Natural killer cell treated with Interleukin-12 subunit alpha and Interleukin-12 subunit beta and Interleukin-15 and Interleukin-18, amount 100 ng/mL, for 72 hours (primary cell): ENCODE measurements around the gene ELOB. TPM values are rescaled to one million over a fixed set of nuclear protein-coding genes. Genes with fewer than 3 reads are reported as not detected.
A peak's percentile ranks its signal among the peaks of the same experiment; 100 is the strongest.
"Not testable (repeated sequence)": the region's sequence is repeated elsewhere in the genome, so short reads cannot be mapped to it uniquely, and the experiment has no call there.

ENCODE experiments used
- ATAC-seq, 2 donors: fragments of 150-1000 bp; cut with Tn5 transposase in 1 of 2; sonication (Bioruptor Pico), chemical (Tn5 transposase) in 1 of 2; 2 replicates each; pipeline ENCODE4 v1.10.0; 2021
- DNase-seq: peaks from one replicate; pipeline ENCODE4 v3.0.0; 2022; ENCODE audit warnings: low spot score
- H3K27ac Mint-ChIP-seq, 2 donors: 1 replicate in 1 of 2; 2 replicates in 1 of 2; pipeline ENCODE4 v1.8.0; 2022; ENCODE audit warnings: mixed read lengths in 2 of 2, mild to moderate bottlenecking in 1 of 2, moderate library complexity in 1 of 2
- H3K27me3 Mint-ChIP-seq, 2 donors: 1 replicate in 1 of 2; 2 replicates in 1 of 2; pipeline ENCODE4 v1.8.0; 2022; ENCODE audit warnings: mixed read lengths in 2 of 2
- H3K36me3 Mint-ChIP-seq: one replicate; pipeline ENCODE4 v1.8.0; 2022; ENCODE audit warnings: mixed read lengths
- H3K4me1 Mint-ChIP-seq, 2 donors: 1 replicate in 1 of 2; 2 replicates in 1 of 2; pipeline ENCODE4 v1.8.0; 2022; ENCODE audit warnings: low read depth in 2 of 2, mixed read lengths in 2 of 2, mild to moderate bottlenecking in 1 of 2
- H3K4me3 Mint-ChIP-seq: one replicate; pipeline ENCODE4 v1.8.0; 2022; ENCODE audit warnings: mixed read lengths
- H3K9me3 Mint-ChIP-seq: 2 replicates; pipeline ENCODE4 v1.8.0; 2022; ENCODE audit warnings: mixed read lengths
- total RNA-seq, 2 donors: library from RNA; stranded (reverse); gene quantifications; one replicate each; pipeline ENCODE4 v1.2.3, GENCODE V29; 2022

The ELOB gene
- total RNA-seq, 2 donors from 2014 or later, result 196 to 201 TPM

DNA sequence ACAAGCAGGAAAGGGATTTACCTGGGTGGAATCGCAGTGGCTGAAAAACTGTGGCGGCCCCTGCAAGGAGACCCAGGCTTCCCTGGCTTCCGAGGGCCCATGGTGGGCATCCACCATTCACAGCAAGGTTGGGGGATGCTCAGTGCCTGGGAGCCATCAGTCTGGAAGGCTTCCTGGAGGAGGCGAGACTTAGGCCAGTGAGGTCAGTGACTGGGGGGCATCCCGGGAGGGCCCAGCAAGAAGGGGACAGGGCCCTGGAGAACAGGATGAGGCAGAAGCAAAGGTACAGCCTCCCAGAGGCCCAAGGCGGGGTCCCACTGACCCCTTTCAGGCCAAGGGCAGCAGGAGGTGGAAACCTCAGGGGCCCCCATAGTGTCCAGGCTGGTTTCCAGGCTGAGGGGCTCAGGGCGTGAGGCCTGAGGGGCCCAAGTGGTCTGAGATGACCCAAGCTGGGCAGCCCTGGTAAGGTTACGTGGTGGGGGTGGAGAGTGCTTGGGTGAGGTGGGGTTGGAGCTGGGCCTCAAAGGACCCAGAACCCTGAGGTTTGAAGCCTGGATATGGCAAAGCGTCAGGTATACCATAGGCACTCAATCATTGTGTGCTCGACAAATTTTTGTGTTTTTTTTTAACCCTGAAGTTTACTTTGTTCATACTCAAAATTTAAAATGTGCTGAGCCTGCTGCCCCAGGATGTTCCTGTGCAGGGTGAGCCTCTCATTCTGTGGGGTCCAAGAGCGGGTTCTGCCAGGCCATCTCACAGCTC is 40.4 kb downstream of the ELOB start:
- H3K9me3 Mint-ChIP-seq, result no peaks in the 10 kb centered on the region
- no peak for ATAC-seq
- H3K27ac Mint-ChIP-seq, result no peak overlapping the region

DNA sequence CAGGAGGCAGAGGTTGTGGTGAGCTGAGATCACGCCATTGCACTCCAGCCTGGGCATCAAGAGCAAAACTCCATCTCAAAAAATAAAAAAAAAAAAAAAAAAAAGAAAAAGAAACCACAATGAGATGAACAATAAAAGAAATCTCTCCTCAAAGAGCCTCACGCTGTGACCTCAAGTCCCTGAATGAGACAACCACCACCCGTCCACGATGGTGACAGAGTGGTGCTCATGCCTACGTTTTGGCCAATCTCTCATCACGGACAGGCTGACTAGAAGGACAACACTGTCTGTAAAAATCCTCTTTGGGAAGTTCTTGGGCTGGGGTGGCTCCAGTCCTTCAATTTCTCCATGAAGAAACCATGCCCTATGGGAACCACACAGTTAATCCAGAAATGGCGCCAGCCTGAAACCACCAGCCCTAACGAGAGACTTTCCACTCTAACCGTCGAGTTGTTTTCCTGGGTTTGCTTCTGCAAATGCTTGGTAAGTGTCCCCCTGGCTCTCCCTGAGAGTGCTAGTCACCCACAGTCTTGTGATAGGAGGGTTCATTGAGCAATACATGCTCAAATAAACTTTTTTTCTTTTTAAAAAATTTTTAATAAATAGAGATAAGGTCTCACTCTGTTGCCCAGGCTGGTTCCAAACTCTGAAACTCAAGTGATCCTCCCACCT is 42.1 kb downstream of the ELOB start:
- H3K36me3 Mint-ChIP-seq, result no peaks in the 10 kb centered on the region
- no peak for DNase-seq
- no peaks in the 10 kb centered on the region for H3K27me3 Mint-ChIP-seq
- ATAC-seq, result no peak
- H3K4me3 Mint-ChIP-seq, result no peak overlapping the region
- H3K9me3 Mint-ChIP-seq, result no peaks in the 10 kb centered on the region
- no peaks in the 10 kb centered on the region for H3K4me1 Mint-ChIP-seq
- H3K27ac Mint-ChIP-seq, result no peak overlapping the region

More for the DNA sequence above, 40.4 kb downstream of the ELOB start:
- Mint-ChIP-seq H3K36me3 (no peaks in the 10 kb centered on the region), H3K4me1 (no peaks in the 10 kb centered on the region), H3K4me3 (no peak overlapping the region), H3K27me3 (no peaks in the 10 kb centered on the region)
- DNase-seq, result no peak

DNA sequence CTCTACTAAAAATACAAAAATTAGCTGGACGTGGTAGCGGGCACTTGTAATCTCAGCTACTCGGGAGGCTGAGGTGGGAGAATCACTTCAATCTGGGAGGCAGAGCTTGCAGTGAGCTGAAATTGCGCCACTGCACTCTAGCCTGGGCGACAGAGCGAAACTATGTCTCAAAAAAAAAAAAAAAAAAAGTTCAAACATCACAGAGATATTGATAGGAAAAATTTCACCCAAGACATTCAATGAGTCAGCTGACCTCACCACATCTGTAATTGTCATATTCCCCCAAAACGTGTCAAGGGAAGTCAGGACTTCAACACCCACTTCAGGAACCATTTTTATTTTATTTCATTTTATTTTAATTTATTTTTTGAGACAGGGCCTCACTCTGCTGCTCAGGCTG is 49.0 kb downstream of the ELOB start:
- Mint-ChIP-seq H3K4me3 (no peak overlapping the region), H3K36me3 (no peaks in the 10 kb centered on the region), H3K27ac (no peak overlapping the region), H3K4me1 (no peaks in the 10 kb centered on the region), H3K27me3 (peaks cover 4 to 14% of the 10 kb centered on the region in 2 donors), H3K9me3 (no peaks in the 10 kb centered on the region)
- ATAC-seq (no peak), DNase-seq (no peak)

DNA sequence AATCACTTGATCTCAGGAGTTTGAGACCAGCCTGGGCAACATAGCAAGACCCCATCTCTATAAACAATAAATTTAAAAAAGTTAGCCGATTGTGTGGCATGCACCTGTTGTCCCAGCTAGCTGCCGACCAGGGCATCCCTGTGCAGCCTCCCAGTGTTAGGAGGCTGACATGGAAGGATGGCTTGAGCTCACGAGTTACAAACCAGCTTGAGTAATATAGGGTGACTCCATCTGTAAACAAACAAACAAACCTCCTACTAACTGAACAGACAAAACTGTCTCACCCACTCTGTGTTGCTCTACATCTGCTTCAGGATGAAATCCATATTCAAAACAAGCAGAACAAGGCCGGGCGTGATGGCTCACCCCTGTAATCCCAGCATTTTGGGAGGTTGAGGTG is 50.2 kb downstream of the ELOB start:
- no peaks in the 10 kb centered on the region for H3K36me3 Mint-ChIP-seq
- ATAC-seq (no peak), DNase-seq (no peak)
- no peaks in the 10 kb centered on the region for H3K4me1 Mint-ChIP-seq
- no peak overlapping the region for H3K4me3 Mint-ChIP-seq
- H3K9me3 Mint-ChIP-seq, result no peaks in the 10 kb centered on the region
- H3K27me3 Mint-ChIP-seq, result peaks cover 4 to 14% of the 10 kb centered on the region in 2 donors
- H3K27ac Mint-ChIP-seq, result no peak overlapping the region

DNA sequence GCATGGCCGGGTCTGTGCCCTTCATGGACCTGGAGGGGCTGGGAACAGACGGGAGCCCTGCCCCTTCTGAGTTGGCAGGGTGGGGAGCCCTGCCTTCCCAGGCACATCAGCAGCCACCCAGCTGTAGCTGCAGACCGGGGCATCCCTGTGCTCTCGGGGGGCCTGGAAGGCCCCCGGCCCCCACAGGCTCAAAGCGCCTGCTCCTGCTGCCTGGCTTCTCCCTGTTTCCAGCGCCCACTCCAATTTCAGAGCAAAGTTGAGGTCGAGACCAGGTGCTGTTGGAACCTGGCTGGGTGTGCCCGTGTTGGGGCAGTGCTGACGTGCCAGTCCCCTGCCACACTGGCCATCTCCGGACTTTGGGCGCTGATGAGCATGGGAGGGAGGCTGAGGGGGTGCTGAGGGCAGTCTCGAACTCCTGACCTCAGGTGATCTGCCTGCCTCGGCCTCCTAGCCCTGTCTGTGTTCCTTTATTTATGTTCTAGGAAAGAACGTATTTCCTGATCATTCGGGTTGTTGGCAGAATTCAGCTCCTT is 52.2 kb downstream of the ELOB start:
- no peaks in the 10 kb centered on the region for H3K36me3 Mint-ChIP-seq
- no peak overlapping the region for H3K27ac Mint-ChIP-seq
- H3K9me3 Mint-ChIP-seq, result no peaks in the 10 kb centered on the region
- ATAC-seq (no peak), DNase-seq (no peak)
- no peak overlapping the region for H3K4me3 Mint-ChIP-seq
- H3K27me3 Mint-ChIP-seq, result peaks cover 4 to 14% of the 10 kb centered on the region in 2 donors
- H3K4me1 Mint-ChIP-seq, result no peaks in the 10 kb centered on the region

DNA sequence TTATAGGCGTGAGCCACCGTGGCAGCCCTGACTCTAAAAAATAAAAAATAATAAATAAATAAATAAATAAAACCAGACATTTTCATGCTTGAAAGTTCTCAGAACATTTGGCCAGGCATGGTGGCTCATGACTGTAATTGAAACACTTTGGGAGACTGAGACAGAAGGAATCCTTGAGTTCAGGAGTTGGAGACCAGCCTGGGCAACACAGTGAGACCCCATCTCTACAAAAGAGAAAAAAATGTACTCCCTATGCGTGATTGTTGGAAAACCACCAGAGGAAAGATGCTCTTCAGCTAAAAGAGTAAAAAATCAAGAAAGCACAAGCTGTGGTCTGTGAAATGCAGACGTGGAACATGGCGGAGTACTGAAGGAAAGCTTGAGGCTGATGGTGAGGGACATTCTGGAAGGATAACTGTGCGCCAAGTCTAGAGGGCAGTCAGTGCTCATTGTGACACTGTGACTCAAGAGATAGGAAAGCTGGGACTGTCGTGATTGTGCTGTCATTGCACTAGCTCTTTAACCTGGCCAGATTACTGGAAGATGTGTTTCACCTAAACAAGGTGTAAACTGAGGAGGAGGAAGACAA is 52.9 kb downstream of the ELOB start:
- H3K27me3 Mint-ChIP-seq, result peaks cover 4 to 14% of the 10 kb centered on the region in 2 donors
- no peak for ATAC-seq
- DNase-seq, result no peak
- no peak overlapping the region for H3K27ac Mint-ChIP-seq
- H3K4me1 Mint-ChIP-seq, result no peaks in the 10 kb centered on the region
- H3K36me3 Mint-ChIP-seq, result no peaks in the 10 kb centered on the region
- H3K9me3 Mint-ChIP-seq, result no peaks in the 10 kb centered on the region
- H3K4me3 Mint-ChIP-seq, result no peak overlapping the region

DNA sequence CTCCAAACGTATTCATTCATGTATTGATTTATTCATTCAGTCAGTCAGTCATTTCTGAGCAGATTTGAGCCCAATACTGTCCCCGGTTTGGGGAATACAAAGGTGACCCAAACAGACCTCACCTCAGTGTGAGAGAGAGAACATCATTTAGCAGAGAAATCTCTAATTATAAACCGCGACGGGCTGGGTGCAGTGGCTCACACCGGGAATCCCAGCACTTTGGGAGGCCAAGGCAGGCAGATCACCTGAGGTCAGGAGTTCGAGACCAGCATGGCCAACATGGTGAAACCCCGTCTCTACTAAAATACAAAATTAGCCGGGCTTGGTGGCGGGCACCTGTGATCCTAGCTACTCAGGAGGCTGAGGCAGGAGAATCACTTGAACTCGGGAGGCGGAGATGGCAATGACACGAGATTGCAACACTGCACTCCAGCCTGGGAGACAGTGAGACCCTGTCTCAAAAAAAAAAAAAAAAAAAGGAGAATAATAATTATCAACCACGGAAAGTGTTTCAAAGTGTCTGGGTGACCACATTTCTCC is 55.4 kb downstream of the ELOB start:
- not testable (repeated sequence) for H3K36me3 Mint-ChIP-seq, H3K4me1 Mint-ChIP-seq, H3K9me3 Mint-ChIP-seq, ATAC-seq, DNase-seq, H3K4me3 Mint-ChIP-seq
- Mint-ChIP-seq H3K27me3 (peaks cover 4 to 14% of the 10 kb centered on the region in 2 donors), H3K27ac (peak overlapping the region in 1 of 2 donors; percentile 67)

Other genes with a start within 250 kb of the ELOB start
- gene CEMP1, start 245.9 kb downstream of the ELOB start, total RNA-seq, result not detected
- gene PDPK1, start 239.3 kb downstream of the ELOB start, total RNA-seq, result 10 to 100 TPM; 71.3 to 76.8 TPM
- 10 to 100 TPM; 46.2 to 65.0 TPM for gene KCTD5, start 94.8 kb downstream of the ELOB start, total RNA-seq
- 1 to 10 TPM; 1.1 to 1.4 TPM for gene PRSS27, start 57.1 kb downstream of the ELOB start, total RNA-seq
- gene SRRM2, start 24.6 kb downstream of the ELOB start, total RNA-seq, result 1,000 to 10,000 TPM in 1 of 2 donors, 100 to 1,000 TPM in 1; 569 to 1,109 TPM
- gene PRSS33, start 10.3 kb upstream of the ELOB start, total RNA-seq, result not detected
- gene PRSS41, start 21.2 kb upstream of the ELOB start, total RNA-seq, result not detected
- gene PRSS21, start 40.0 kb upstream of the ELOB start, total RNA-seq, result 10 to 100 TPM in 1 of 2 donors, under 1 TPM in 1; 0.53 to 21.5 TPM
- 10 to 100 TPM in 1 of 2 donors, 1 to 10 TPM in 1; 3.8 to 22.1 TPM for gene ZG16B, start 53.0 kb upstream of the ELOB start, total RNA-seq
- under 1 TPM; 0.86 TPM for gene PRSS22, start 80.9 kb upstream of the ELOB start, total RNA-seq
- 10 to 100 TPM; 21.5 to 24.7 TPM for gene FLYWCH2, start 105.9 kb upstream of the ELOB start, total RNA-seq
- 10 to 100 TPM; 66.6 to 85.7 TPM for gene FLYWCH1, start 134.7 kb upstream of the ELOB start, total RNA-seq
- gene KREMEN2, start 187.0 kb upstream of the ELOB start, total RNA-seq, result not detected
- 10 to 100 TPM; 19.7 to 39.1 TPM for gene PAQR4, start 192.1 kb upstream of the ELOB start, total RNA-seq
- 100 to 1,000 TPM in 1 of 2 donors, 10 to 100 TPM in 1; 76.4 to 251 TPM for gene PKMYT1, start 203.2 kb upstream of the ELOB start, total RNA-seq
- gene CLDN9, start 235.6 kb upstream of the ELOB start, total RNA-seq, result under 1 TPM in 1 of 2 donors, not detected in 1; 0.47 TPM
- not detected for gene CLDN6, start 240.9 kb upstream of the ELOB start, total RNA-seq
- 1 to 10 TPM; 6.4 to 6.5 TPM for gene TNFRSF12A, start 243.1 kb upstream of the ELOB start, total RNA-seq
- 10 to 100 TPM; 14.3 to 18.4 TPM for gene HCFC1R1, start 246.7 kb upstream of the ELOB start, total RNA-seq
- gene THOC6, start 246.8 kb upstream of the ELOB start, total RNA-seq, result 10 to 100 TPM; 33.6 to 58.8 TPM